ENCODE data around the gene SPC24. TPM values are rescaled to one million over a fixed set of nuclear protein-coding genes. Genes with fewer than 3 reads are reported as not detected.
A peak's percentile ranks its signal among the peaks of the same experiment; 100 is the strongest.

SPC24 gene
- total RNA-seq, 1 donor from 2014 or later = 0.98 TPM

- H3K27me3 Mint-ChIP-seq = peaks cover 14% of the 10 kb centered on the region
- ATAC-seq (ENCODE audit: low read depth) = peak; percentile 33
- TF ChIP-seq CTCF (IDR thresholded peaks at IDR 0.05) = no peak
- intact Hi-C loops (cut with micrococcal nuclease) = loop anchor here (10.0 kb wide), 1 partner anchor 862 kb away; the partner anchor contains the start of gene S1PR2
- ChIA-PET CTCF (interaction anchor here (1.4 kb wide), 1 partner anchor 29 kb away, joined by 7 read pairs; no protein-coding TSS in a partner anchor), POLR2A (interaction anchor here (0.5 to 2.0 kb wide), 4 partner anchors 11 to 1214 kb away, joined by 3 to 9 read pairs (median 7); partner anchors contain the start of gene TMED1)
- peaks cover 5% of the 10 kb centered on the region for H3K9me3 Mint-ChIP-seq
- peak overlapping the region; percentile 62 for H3K4me3 Mint-ChIP-seq
- H3K36me3 Mint-ChIP-seq (ENCODE audit: low read depth) = peaks cover 15% of the 10 kb centered on the region
- no peak for DNase-seq
- peaks cover 39% of the 10 kb centered on the region for H3K4me1 Mint-ChIP-seq
- H3K27ac Mint-ChIP-seq = peak overlapping the region; percentile 75
Observed at GRCh38 chr19:11096210-11096841, 59.3 kb downstream of the SPC24 start.

Other genes with a start within 250 kb of the SPC24 start
- 23.0 and 23.9 TPM in 2 replicates for gene YIPF2, start 227.1 kb downstream of the SPC24 start, total RNA-seq
- gene TIMM29, start 227.0 kb downstream of the SPC24 start, total RNA-seq = 16.6 and 19.5 TPM in 2 replicates
- gene SMARCA4, start 194.8 kb downstream of the SPC24 start, total RNA-seq = 85.1 and 93.6 TPM in 2 replicates
- 20.9 and 24.1 TPM in 2 replicates for gene LDLR, start 66.3 kb downstream of the SPC24 start, total RNA-seq
- gene KANK2, start 41.8 kb upstream of the SPC24 start, total RNA-seq = 2.3 and 3.3 TPM in 2 replicates
- not detected in 2 replicates for gene ANGPTL8, start 83.8 kb upstream of the SPC24 start, total RNA-seq
- 7.7 and 9.6 TPM in 2 replicates for gene DOCK6, start 106.7 kb upstream of the SPC24 start, total RNA-seq
- not detected in 2 replicates for gene TSPAN16, start 140.4 kb upstream of the SPC24 start, total RNA-seq
- 4.5 and 6.2 TPM in 2 replicates for gene RAB3D, start 183.9 kb upstream of the SPC24 start, total RNA-seq
- 61.8 and 68.1 TPM in 2 replicates for gene TMEM205, start 190.5 kb upstream of the SPC24 start, total RNA-seq
- 27.6 and 32.1 TPM in 2 replicates for gene CCDC159, start 190.7 kb upstream of the SPC24 start, total RNA-seq
- 1.5 and 2.2 TPM in 2 replicates for gene PLPPR2, start 199.7 kb upstream of the SPC24 start, total RNA-seq
- gene SWSAP1, start 218.9 kb upstream of the SPC24 start, total RNA-seq = 4.3 and 5.1 TPM in 2 replicates
- gene EPOR, start 228.5 kb upstream of the SPC24 start, total RNA-seq = 1.8 and 2.5 TPM in 2 replicates

All from activated B cell treated with CpG ODN at 0.5 μM for 24 hours (primary cell).